HG02642 (cell line): Measurements from ENCODE around the gene ARHGAP26.

Source experiments
- ATAC-seq: cut with Tn5 transposase; IDR thresholded peaks from one replicate; pipeline ENCODE4 v1.9.1; 2021; ENCODE audit warnings: mild to moderate bottlenecking; ENCODE audit not compliant: unreplicated experiment, poor library complexity

Gene ARHGAP26

GRCh38 chr5:143181173-143181572 lies 411.0 kb downstream of the ARHGAP26 start:
- no peak for ATAC-seq

GRCh38 chr5:143182106-143182505 lies 411.9 kb downstream of the ARHGAP26 start:
- no peak for ATAC-seq

- peak; percentile 74 for ATAC-seq
These were observed 413.0 kb downstream of the ARHGAP26 start for GRCh38 chr5:143182901-143183820.

- no peak for ATAC-seq
These were observed 413.8 kb downstream of the ARHGAP26 start for GRCh38 chr5:143183989-143184388.

- ATAC-seq: peak; percentile 22
These were observed 416.4 kb downstream of the ARHGAP26 start for GRCh38 chr5:143186623-143187022.

- no peak for ATAC-seq
These were observed 417.3 kb downstream of the ARHGAP26 start for GRCh38 chr5:143187495-143187894.

- ATAC-seq: no peak
These were observed 417.9 kb downstream of the ARHGAP26 start for GRCh38 chr5:143188083-143188482.

- no peak for ATAC-seq
These were observed 418.5 kb downstream of the ARHGAP26 start for GRCh38 chr5:143188692-143189091.

- ATAC-seq: no peak
These were observed 420.2 kb downstream of the ARHGAP26 start for GRCh38 chr5:143190260-143190810.

GRCh38 chr5:143191720-143192119 lies 421.5 kb downstream of the ARHGAP26 start:
- ATAC-seq: no peak

- no peak for ATAC-seq
These were observed 422.2 kb downstream of the ARHGAP26 start for GRCh38 chr5:143192191-143192900.

GRCh38 chr5:143194206-143194605 lies 424.0 kb downstream of the ARHGAP26 start:
- ATAC-seq: no peak

GRCh38 chr5:143194713-143195112 lies 424.5 kb downstream of the ARHGAP26 start:
- ATAC-seq: no peak

- ATAC-seq: no peak
These were observed 425.3 kb downstream of the ARHGAP26 start for GRCh38 chr5:143195491-143195890.

GRCh38 chr5:143196601-143197259 lies 426.6 kb downstream of the ARHGAP26 start:
- ATAC-seq: no peak

- ATAC-seq: no peak
These were observed 427.1 kb downstream of the ARHGAP26 start for GRCh38 chr5:143197260-143197656.

GRCh38 chr5:143198332-143198731 lies 428.2 kb downstream of the ARHGAP26 start:
- no peak for ATAC-seq

GRCh38 chr5:143199161-143199560 lies 429.0 kb downstream of the ARHGAP26 start:
- no peak for ATAC-seq

- no peak for ATAC-seq
These were observed 429.7 kb downstream of the ARHGAP26 start for GRCh38 chr5:143199843-143200242.

- no peak for ATAC-seq
These were observed 430.7 kb downstream of the ARHGAP26 start for GRCh38 chr5:143200781-143201398.
